ENCODE results near the gene FAHD2A. TPM values are rescaled to one million over a fixed set of nuclear protein-coding genes. Genes with fewer than 3 reads are reported as not detected.

The FAHD2A gene
- total RNA-seq, 1 donor from 2014 or later = 36.4 TPM

DNA sequence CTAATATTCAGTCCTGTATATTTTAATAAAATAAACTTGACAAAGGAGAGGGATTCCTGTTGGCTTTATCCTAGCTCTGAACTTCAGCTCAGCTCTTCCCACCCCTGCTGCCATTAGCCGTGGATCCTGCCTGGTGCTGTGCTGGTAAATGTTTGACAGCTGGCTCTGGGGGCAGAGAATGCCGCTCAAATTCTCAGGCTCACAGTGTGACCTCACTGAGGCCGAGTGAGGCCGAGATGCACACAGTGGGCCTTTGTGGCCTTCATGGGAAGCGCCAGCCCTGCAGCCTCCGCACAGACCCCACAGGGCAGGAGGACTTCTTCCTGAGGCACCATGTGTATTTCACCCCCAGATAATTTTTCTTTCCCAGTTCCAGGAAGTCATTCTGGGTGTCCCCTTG lies 16.5 kb upstream of the FAHD2A start:
- no peaks in the 10 kb centered on the region for H3K4me1 ChIP-seq
- TF ChIP-seq CTCF (IDR thresholded peaks at IDR 0.05) (no peak), EZH2 (IDR thresholded peaks at IDR 0.05) (no peak), EZH2phosphoT487 (IDR thresholded peaks at IDR 0.05) (no peak)
- no peaks in the 10 kb centered on the region for H3K36me3 Mint-ChIP-seq
- no peak overlapping the region for H3K9ac ChIP-seq
- H3K27me3 ChIP-seq = peaks cover 13% of the 10 kb centered on the region
- H3K79me2 ChIP-seq (ENCODE audit: low read depth) = no peaks in the 10 kb centered on the region
- DNase-seq (ENCODE audit: low spot score) = no peak
- H3K27me3 Mint-ChIP-seq (ENCODE audit: insufficient read depth, low read depth) = peaks cover 6% of the 10 kb centered on the region
- H4K20me1 ChIP-seq (ENCODE audit: low read depth) = no peaks in the 10 kb centered on the region
- no peak overlapping the region for H3K27ac Mint-ChIP-seq
- no peaks in the 10 kb centered on the region for H3K9me3 Mint-ChIP-seq
- H3K4me3 ChIP-seq = no peak overlapping the region
- H3K36me3 ChIP-seq = no peaks in the 10 kb centered on the region
- peaks cover 8% of the 10 kb centered on the region for H3K4me1 Mint-ChIP-seq
- H3K4me3 Mint-ChIP-seq = no peak overlapping the region
- no peak overlapping the region for H2AFZ ChIP-seq (replicated peaks)
- H3K27ac ChIP-seq = no peak overlapping the region
- H3K9me3 ChIP-seq (ENCODE audit: low read depth) = no peaks in the 10 kb centered on the region
- no peak overlapping the region for H3K4me2 ChIP-seq
- no peaks in the 10 kb centered on the region for H3F3A ChIP-seq (ENCODE audit: low read depth)

GRCh38 chr2:95387358-95387757 lies 15.2 kb upstream of the FAHD2A start:
- peaks cover 13% of the 10 kb centered on the region for H3K27me3 ChIP-seq
- no peaks in the 10 kb centered on the region for H4K20me1 ChIP-seq (ENCODE audit: low read depth)
- Mint-ChIP-seq H3K9me3 (no peaks in the 10 kb centered on the region), H3K27ac (no peak overlapping the region), H3K4me3 (no peak overlapping the region), H3K4me1 (peaks cover 8% of the 10 kb centered on the region), H3K27me3 (ENCODE audit: insufficient read depth, low read depth) (peaks cover 6% of the 10 kb centered on the region), H3K36me3 (no peaks in the 10 kb centered on the region)
- TF ChIP-seq CTCF (IDR thresholded peaks at IDR 0.05) (no peak), EZH2 (IDR thresholded peaks at IDR 0.05) (no peak), EZH2phosphoT487 (IDR thresholded peaks at IDR 0.05) (no peak)
- H3K36me3 ChIP-seq = no peaks in the 10 kb centered on the region
- no peaks in the 10 kb centered on the region for H3F3A ChIP-seq (ENCODE audit: low read depth)
- H3K4me2 ChIP-seq = no peak overlapping the region
- no peak overlapping the region for H3K9ac ChIP-seq
- H3K79me2 ChIP-seq (ENCODE audit: low read depth) = no peaks in the 10 kb centered on the region
- no peak for DNase-seq (ENCODE audit: low spot score)
- no peak overlapping the region for H3K27ac ChIP-seq
- no peak overlapping the region for H2AFZ ChIP-seq (replicated peaks)
- no peak overlapping the region for H3K4me3 ChIP-seq
- no peaks in the 10 kb centered on the region for H3K9me3 ChIP-seq (ENCODE audit: low read depth)
- no peaks in the 10 kb centered on the region for H3K4me1 ChIP-seq

GRCh38 chr2:95388091-95388692 lies 14.3 kb upstream of the FAHD2A start:
- no peak for DNase-seq (ENCODE audit: low spot score)
- H3K4me1 Mint-ChIP-seq = peaks cover 8% of the 10 kb centered on the region
- no peaks in the 10 kb centered on the region for H3K9me3 Mint-ChIP-seq

More at GRCh38 chr2:95388091-95388692, 14.3 kb upstream of the FAHD2A start:
- H3K27ac ChIP-seq = no peak overlapping the region
- H3K4me3 ChIP-seq = no peak overlapping the region
- H3K27ac Mint-ChIP-seq = peak overlapping the region; percentile 74
- no peak overlapping the region for H2AFZ ChIP-seq (replicated peaks)
- H3K4me2 ChIP-seq = no peak overlapping the region
- peaks cover 13% of the 10 kb centered on the region for H3K27me3 ChIP-seq
- no peak overlapping the region for H3K9ac ChIP-seq
- no peaks in the 10 kb centered on the region for H3K36me3 ChIP-seq
- H3K9me3 ChIP-seq (ENCODE audit: low read depth) = no peaks in the 10 kb centered on the region
- no peaks in the 10 kb centered on the region for H3K79me2 ChIP-seq (ENCODE audit: low read depth)
- peaks cover 6% of the 10 kb centered on the region for H3K27me3 Mint-ChIP-seq (ENCODE audit: insufficient read depth, low read depth)
- H3F3A ChIP-seq (ENCODE audit: low read depth) = no peaks in the 10 kb centered on the region
- no peaks in the 10 kb centered on the region for H3K36me3 Mint-ChIP-seq
- no peak overlapping the region for H3K4me3 Mint-ChIP-seq
- TF ChIP-seq EZH2 (IDR thresholded peaks at IDR 0.05) (no peak), CTCF (IDR thresholded peaks at IDR 0.05) (no peak), EZH2phosphoT487 (IDR thresholded peaks at IDR 0.05) (no peak)
- H4K20me1 ChIP-seq (ENCODE audit: low read depth) = no peaks in the 10 kb centered on the region
- H3K4me1 ChIP-seq = no peaks in the 10 kb centered on the region
